Suprapubic skin (tissue), 4 donors: ENCODE results near the gene PABPN1. TPM values are rescaled to one million over a fixed set of nuclear protein-coding genes. Genes with fewer than 3 reads are reported as not detected.

ENCODE experiments used
- DNase-seq, 2 donors: peaks; one replicate each; pipeline ENCODE4 v3.0.0-alpha.2; 2019; ENCODE audit warnings: low spot score in 2 of 2
- H3K27ac ChIP-seq: fragments of 200-600 bp; sonication (generic); one replicate; pipeline ENCODE4 v1.5.1; 2019
- H3K27me3 ChIP-seq: fragments of 200-600 bp; sonication (generic); one replicate; pipeline ENCODE4 v1.5.1; 2019
- H3K36me3 ChIP-seq: fragments of 200-600 bp; sonication (generic); one replicate; pipeline ENCODE4 v1.5.1; 2019
- H3K4me1 ChIP-seq: fragments of 200-600 bp; sonication (generic); one replicate; pipeline ENCODE4 v1.5.1; 2019
- H3K4me3 ChIP-seq: fragments of 200-600 bp; sonication (generic); one replicate; pipeline ENCODE4 v1.5.1; 2019; ENCODE audit warnings: mild to moderate bottlenecking
- H3K9me3 ChIP-seq: fragments of 200-600 bp; sonication (generic); one replicate; pipeline ENCODE4 v1.5.1; 2019
- EP300 ChIP-seq: sonication (generic); formaldehyde crosslinking; IDR thresholded peaks from one replicate; pipeline ENCODE4 v1.6.1; 2017; ENCODE audit warnings: antibody characterized with exemption
- POLR2A ChIP-seq, 2 donors: fragments of 450-650 bp; IDR thresholded peaks; one replicate each; pipeline ENCODE4 v1.6.1; 2017; ENCODE audit warnings: antibody characterized with exemption in 2 of 2, mild to moderate bottlenecking in 2 of 2, moderate library complexity in 2 of 2
- POLR2AphosphoS5 ChIP-seq, 3 donors: sonication (generic); formaldehyde crosslinking; IDR thresholded peaks; one replicate each; pipeline ENCODE4 v1.6.1; 2017; ENCODE audit warnings: antibody characterized with exemption in 3 of 3
- WGBS: methylation state at CpG from one replicate; pipeline ENCODE4 v1.1.5; 2018; 5-methylcytosine and 5-hydroxymethylcytosine counted together
- total RNA-seq, 4 donors: library from RNA; depleted of rRNA; stranded (reverse); fragments of >200 nt; gene quantifications; one replicate each; pipeline ENCODE4 v1.1.0, GENCODE V29; 2016
- TF ChIP-seq, protein P1 (sequence below), 2 donors: fragments of 200-600 bp in 1 of 2; fragments of 450-650 bp in 1 of 2; sonication (generic) in 1 of 2; IDR thresholded peaks; one replicate each; pipeline ENCODE4 v1.5.1; 2016 to 2019; ENCODE audit warnings: antibody characterized with exemption in 2 of 2, mild to moderate bottlenecking in 1 of 2, moderate library complexity in 1 of 2

Gene PABPN1
- total RNA-seq, 4 donors from 2014 or later: 45.1 to 109 (median 58.8) TPM

DNA sequence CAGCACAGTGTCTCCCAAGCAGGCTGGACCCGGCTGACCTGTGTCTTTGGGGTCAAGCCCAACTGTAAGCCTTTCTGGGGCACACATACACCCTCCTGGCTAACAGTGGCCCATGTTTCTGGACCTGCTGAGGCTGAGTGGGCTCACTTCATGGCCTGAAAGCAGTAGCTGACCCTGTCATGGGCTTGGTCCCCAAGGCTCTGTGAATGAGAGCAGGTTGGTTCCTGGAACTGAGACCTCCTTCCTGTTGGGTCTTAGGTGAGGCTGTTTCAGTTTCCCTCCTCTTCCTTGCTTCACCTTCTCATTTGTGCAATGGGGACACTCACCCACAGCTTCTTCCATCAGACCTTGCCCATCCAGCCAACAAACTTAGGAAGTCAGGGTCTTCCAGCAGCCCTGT, 50.6 kb downstream of the PABPN1 start:
- Histone ChIP-seq H3K4me1 (peaks cover 22% of the 10 kb centered on the region), H3K9me3 (no peaks in the 10 kb centered on the region), H3K27me3 (no peaks in the 10 kb centered on the region), H3K36me3 (no peaks in the 10 kb centered on the region), H3K4me3 (no peak overlapping the region), H3K27ac (no peak overlapping the region)
- no peak for DNase-seq
- TF ChIP-seq POLR2AphosphoS5 (IDR thresholded peaks at IDR 0.05): no peak
- no peak for TF ChIP-seq POLR2A (IDR thresholded peaks at IDR 0.05)
- 100% methylated on average over 1 of the region's 1 CpG for WGBS

GRCh38 chr14:23372509-23372908, 51.3 kb downstream of the PABPN1 start, which contains the start of gene IL25:
Gene IL25 (plus strand): TSS chr14:23372809.
- Histone ChIP-seq H3K36me3 (no peaks in the 10 kb centered on the region), H3K4me3 (no peak within 1 kb of the TSS), H3K27ac (no peak within 1 kb of the TSS), H3K9me3 (no peaks in the 10 kb centered on the region), H3K4me1 (peaks cover 15% of the 10 kb centered on the region), H3K27me3 (no peaks in the 10 kb centered on the region)
- 77% methylated on average over 2 of the region's 2 CpGs for WGBS
- no peak for DNase-seq
- no peak for TF ChIP-seq POLR2AphosphoS5 (IDR thresholded peaks at IDR 0.05)
- no peak for TF ChIP-seq EP300
- TF ChIP-seq, protein P1, sequence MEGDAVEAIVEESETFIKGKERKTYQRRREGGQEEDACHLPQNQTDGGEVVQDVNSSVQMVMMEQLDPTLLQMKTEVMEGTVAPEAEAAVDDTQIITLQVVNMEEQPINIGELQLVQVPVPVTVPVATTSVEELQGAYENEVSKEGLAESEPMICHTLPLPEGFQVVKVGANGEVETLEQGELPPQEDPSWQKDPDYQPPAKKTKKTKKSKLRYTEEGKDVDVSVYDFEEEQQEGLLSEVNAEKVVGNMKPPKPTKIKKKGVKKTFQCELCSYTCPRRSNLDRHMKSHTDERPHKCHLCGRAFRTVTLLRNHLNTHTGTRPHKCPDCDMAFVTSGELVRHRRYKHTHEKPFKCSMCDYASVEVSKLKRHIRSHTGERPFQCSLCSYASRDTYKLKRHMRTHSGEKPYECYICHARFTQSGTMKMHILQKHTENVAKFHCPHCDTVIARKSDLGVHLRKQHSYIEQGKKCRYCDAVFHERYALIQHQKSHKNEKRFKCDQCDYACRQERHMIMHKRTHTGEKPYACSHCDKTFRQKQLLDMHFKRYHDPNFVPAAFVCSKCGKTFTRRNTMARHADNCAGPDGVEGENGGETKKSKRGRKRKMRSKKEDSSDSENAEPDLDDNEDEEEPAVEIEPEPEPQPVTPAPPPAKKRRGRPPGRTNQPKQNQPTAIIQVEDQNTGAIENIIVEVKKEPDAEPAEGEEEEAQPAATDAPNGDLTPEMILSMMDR (IDR thresholded peaks at IDR 0.05): no peak
- no peak for TF ChIP-seq POLR2A (IDR thresholded peaks at IDR 0.05)

DNA sequence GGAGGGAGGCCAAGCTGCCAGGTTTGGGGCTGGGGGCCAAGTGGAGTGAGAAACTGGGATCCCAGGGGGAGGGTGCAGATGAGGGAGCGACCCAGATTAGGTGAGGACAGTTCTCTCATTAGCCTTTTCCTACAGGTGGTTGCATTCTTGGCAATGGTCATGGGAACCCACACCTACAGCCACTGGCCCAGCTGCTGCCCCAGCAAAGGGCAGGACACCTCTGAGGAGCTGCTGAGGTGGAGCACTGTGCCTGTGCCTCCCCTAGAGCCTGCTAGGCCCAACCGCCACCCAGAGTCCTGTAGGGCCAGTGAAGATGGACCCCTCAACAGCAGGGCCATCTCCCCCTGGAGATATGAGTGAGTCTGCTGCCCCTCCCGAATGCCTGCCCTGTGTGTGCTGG, 51.8 kb downstream of the PABPN1 start:
- Histone ChIP-seq H3K9me3 (no peaks in the 10 kb centered on the region), H3K27me3 (no peaks in the 10 kb centered on the region), H3K4me1 (peaks cover 13% of the 10 kb centered on the region), H3K4me3 (no peak overlapping the region), H3K36me3 (no peaks in the 10 kb centered on the region), H3K27ac (no peak overlapping the region)
- TF ChIP-seq POLR2A (IDR thresholded peaks at IDR 0.05) (no peak), EP300 (no peak), POLR2AphosphoS5 (IDR thresholded peaks at IDR 0.05) (no peak)
- TF ChIP-seq, protein P1 (IDR thresholded peaks at IDR 0.05): no peak
- 83% methylated on average over 1 of the region's 3 CpGs for WGBS
- no peak for DNase-seq

Other genes with a start within 250 kb of the PABPN1 start
- gene ACIN1, start 226.3 kb upstream of the PABPN1 start, total RNA-seq: 100 to 1,000 TPM in 2 of 4 donors, 10 to 100 TPM in 2; 78.7 to 217 (median 103) TPM
- 10 to 100 TPM; 10.1 to 22.7 (median 18.6) TPM for gene C14orf119, start 226.0 kb upstream of the PABPN1 start, total RNA-seq
- gene CIROP, start 216.5 kb upstream of the PABPN1 start, total RNA-seq: not detected
- gene CEBPE, start 202.2 kb upstream of the PABPN1 start, total RNA-seq: not detected
- 10 to 100 TPM; 45.2 to 67.7 (median 53.2) TPM for gene SLC7A8, start 137.8 kb upstream of the PABPN1 start, total RNA-seq
- gene RNF212B, start 83.5 kb upstream of the PABPN1 start, total RNA-seq: not detected
- gene HOMEZ, start 35.3 kb upstream of the PABPN1 start, total RNA-seq: 10 to 100 TPM in 1 of 4 donors, 1 to 10 TPM in 3; 7.8 to 13.1 (median 8.5) TPM
- 10 to 100 TPM; 15.3 to 29.9 (median 22.5) TPM for gene PPP1R3E, start 18.6 kb upstream of the PABPN1 start, total RNA-seq
- gene BCL2L2, start 14.6 kb upstream of the PABPN1 start, total RNA-seq: 10 to 100 TPM; 35.4 to 48.4 (median 44.7) TPM
- gene SLC22A17, start 31.4 kb downstream of the PABPN1 start, total RNA-seq: 10 to 100 TPM; 15.4 to 67.6 (median 22.5) TPM
- gene EFS, start 43.7 kb downstream of the PABPN1 start, total RNA-seq: 10 to 100 TPM; 63.0 to 74.0 (median 64.8) TPM
- gene IL25, start 51.4 kb downstream of the PABPN1 start, total RNA-seq: 1 to 10 TPM in 1 of 4 donors, under 1 TPM in 1, not detected in 2; 0.68 to 1.2 TPM
- gene CMTM5, start 55.6 kb downstream of the PABPN1 start, total RNA-seq: under 1 TPM in 1 of 4 donors, not detected in 3; 0.76 TPM
- not detected for gene MYH6, start 86.8 kb downstream of the PABPN1 start, total RNA-seq
- gene MYH7, start 114.2 kb downstream of the PABPN1 start, total RNA-seq: not detected
- 10 to 100 TPM; 31.1 to 61.4 (median 46.5) TPM for gene NGDN, start 148.2 kb downstream of the PABPN1 start, total RNA-seq
- 1 to 10 TPM in 1 of 4 donors, under 1 TPM in 3; 0.16 to 1.4 (median 0.56) TPM for gene ZFHX2, start 230.3 kb downstream of the PABPN1 start, total RNA-seq
- 10 to 100 TPM in 2 of 4 donors, 1 to 10 TPM in 2; 7.0 to 16.7 (median 11.8) TPM for gene THTPA, start 234.8 kb downstream of the PABPN1 start, total RNA-seq
- 100 to 1,000 TPM; 117 to 415 (median 150) TPM for gene AP1G2, start 246.3 kb downstream of the PABPN1 start, total RNA-seq